ENCODE data around the gene SIGLEC5. TPM values are rescaled to one million over a fixed set of nuclear protein-coding genes. Genes with fewer than 3 reads are reported as not detected.

SIGLEC5 gene
- total and polyA plus RNA-seq, 2 of the 8 experiments (the other 6 are each of a cell fraction or from before 2014, with no cell fraction given), result not detected

GRCh38 chr19:51676566-51677083 is 46.4 kb upstream of the SIGLEC5 start:
- Histone ChIP-seq H3K27ac (ENCODE audit: low read depth, low read length) (no peak overlapping the region), H3K9ac (replicated peaks in 1 of 4; ENCODE audit: extremely low read depth in 1 of 4, low read depth in 3 of 4, low read length in 3 of 4) (no peak overlapping the region), H2AK5ac (ENCODE audit: low read depth, low read length) (no peak overlapping the region), H2BK5ac (ENCODE audit: low read depth, low read length) (no peak overlapping the region), H3K14ac (ENCODE audit: insufficient read length) (no peak overlapping the region), H2AFZ (ENCODE audit: low read length) (no peak overlapping the region), H4K91ac (replicated peaks; ENCODE audit: insufficient read length, low read length) (no peak overlapping the region), H3K4me3 (ENCODE audit: extremely low read depth in 1 of 4, insufficient read depth in 2 of 4, low read depth in 3 of 4, low read length in 4 of 4) (no peak overlapping the region), H3K56ac (replicated peaks; ENCODE audit: insufficient read length, low read depth, low read length) (no peak overlapping the region), H3K23ac (ENCODE audit: insufficient read length) (no peak overlapping the region), H2BK120ac (replicated peaks; ENCODE audit: low read depth, low read length) (no peak overlapping the region), H3K79me1 (ENCODE audit: low read depth, low read length) (no peaks in the 10 kb centered on the region), H2BK15ac (ENCODE audit: low read length) (no peak overlapping the region), H3K9me3 (ENCODE audit: insufficient read depth in 2 of 2, low read depth in 1 of 2, low read length in 1 of 2) (no peaks in the 10 kb centered on the region), H3K23me2 (ENCODE audit: low read depth, low read length) (no peaks in the 10 kb centered on the region), H4K5ac (ENCODE audit: insufficient read length, low read depth, low read length) (no peak overlapping the region), H3K4me2 (ENCODE audit: insufficient read depth in 1 of 2, low read depth in 2 of 2, low read length in 2 of 2) (no peak overlapping the region), H3K27me3 (replicated peaks in 1 of 4; ENCODE audit: control insufficient read depth in 3 of 4, extremely low read depth in 1 of 4, insufficient read depth in 3 of 4, low read length in 3 of 4) (0 out of 7 replicates have a peak, but pooled peaks cover 0 to 2% (median 0%) of the 10 kb centered on the region in 4 experiments), H4K20me1 (replicated peaks in 1 of 2; ENCODE audit: control insufficient read depth in 1 of 2, insufficient read depth in 2 of 2, low read length in 2 of 2) (no peaks in the 10 kb centered on the region), H3K4ac (replicated peaks; ENCODE audit: insufficient read length, low read depth, low read length) (no peak overlapping the region), H3K36me3 (ENCODE audit: control insufficient read depth in 2 of 4, insufficient read depth in 4 of 4, low read length in 3 of 4) (no peaks in the 10 kb centered on the region), H3K18ac (ENCODE audit: extremely low read depth, low read length) (no peak overlapping the region), H2BK20ac (ENCODE audit: low read length) (no peak overlapping the region), H3K79me2 (ENCODE audit: control insufficient read depth in 1 of 2, insufficient read depth in 2 of 2, low read length in 2 of 2) (no peaks in the 10 kb centered on the region), H2BK12ac (ENCODE audit: low read depth, low read length) (no peak overlapping the region), H3K4me1 (replicated peaks in 1 of 4; ENCODE audit: control insufficient read depth in 3 of 4, insufficient read depth in 4 of 4, low read length in 3 of 4) (no peaks in the 10 kb centered on the region), H4K8ac (ENCODE audit: extremely low read depth, insufficient read depth, low read length) (no peak overlapping the region)
- FAIRE-seq (no peak), DNase-seq (ENCODE audit: low read depth in 1 of 2, low spot score in 2 of 2) (no peak)
- ChIA-PET CTCF (ENCODE audit: partially characterized antibody) (interaction anchor here (0.6 to 4.4 kb wide), 15 partner anchors 8 to 256 kb away, joined by 3 to 29 read pairs (median 5); no protein-coding TSS in a partner anchor), POLR2A (ENCODE audit: partially characterized antibody) (no interaction called here)
- 76% methylated on average over 10 of the region's 11 CpGs; no CpG with 5 or more reads in 1 of the 2 experiments for WGBS, 2 experiments (ENCODE audit: extremely low coverage in 1 of 2, insufficient coverage in 1 of 2, insufficient read length in 1 of 2, insufficient replicate concordance in 2 of 2, low coverage in 1 of 2, low lambda C conversion rate in 2 of 2, missing lambda C conversion rate in 1 of 2)
- TF ChIP-seq BACH1 (IDR thresholded peaks at IDR 0.05; ENCODE audit: low read length) (no peak), CHD2 (IDR thresholded peaks at IDR 0.05; ENCODE audit: low read length) (no peak), CEBPB (IDR thresholded peaks at IDR 0.05; ENCODE audit: low read depth, low read length) (no peak), SIN3A (conservative IDR thresholded peaks at IDR 0.05 in 1 of 2, IDR thresholded peaks at IDR 0.05 in 1 of 2; ENCODE audit: low read depth in 1 of 2, low read length in 2 of 2) (no peak), TAF1 (IDR thresholded peaks at IDR 0.05; ENCODE audit: low read depth, low read length) (no peak), HDAC6 (IDR thresholded peaks at IDR 0.05; ENCODE audit: low read depth, low read length) (no peak), RNF2 (IDR thresholded peaks at IDR 0.05; ENCODE audit: borderline replicate concordance, low read depth, low read length, missing control alignments, poor library complexity, severe bottlenecking) (no peak), CBX8 (IDR thresholded peaks at IDR 0.05; ENCODE audit: borderline replicate concordance, low read depth, low read length) (no peak), MAFK (IDR thresholded peaks at IDR 0.05; ENCODE audit: low read depth, low read length) (no peak)
